Stimulated activated CD4-positive, alpha-beta T cell treated with anti-CD3 and anti-CD28 coated beads, Interleukin-15, amount 100 ng/mL, for 48 hours (primary cell): ENCODE measurements around the gene P3R3URF.

Experiments
- DNase-seq, 2 donors: peaks; one replicate each; pipeline ENCODE4 v3.0.0-alpha.2; 2020; ENCODE audit warnings: low read depth in 2 of 2

The P3R3URF gene

DNA sequence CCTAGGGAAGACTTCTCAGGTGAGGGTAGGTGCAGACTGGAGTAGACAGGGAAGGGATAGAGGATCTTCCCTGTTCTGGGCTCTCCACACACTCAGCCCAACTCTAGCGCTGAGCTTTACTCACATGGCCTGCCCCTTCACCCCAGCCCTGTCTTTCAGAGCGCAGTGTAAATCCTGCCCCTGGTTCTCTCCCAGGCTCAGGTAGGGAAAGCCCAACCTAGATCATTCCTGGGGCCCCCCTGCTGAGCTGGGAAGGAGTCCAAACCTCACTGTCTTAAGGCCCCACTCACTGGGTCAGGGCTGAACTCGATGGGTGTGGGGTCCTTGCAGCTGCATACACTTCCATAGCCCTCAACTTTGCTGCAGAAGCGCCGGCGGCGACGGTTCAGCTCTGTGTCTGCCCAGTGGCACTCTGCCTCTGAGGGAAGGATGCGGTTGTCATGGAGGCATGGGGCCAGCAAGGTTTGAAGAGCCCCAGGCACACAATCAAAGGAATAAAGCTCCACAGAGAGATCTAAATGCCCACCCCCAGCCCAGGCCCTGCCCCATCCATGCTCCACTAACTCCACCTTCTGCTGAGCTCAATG lies 17.8 kb upstream of the P3R3URF start:
- no peak for DNase-seq

DNA sequence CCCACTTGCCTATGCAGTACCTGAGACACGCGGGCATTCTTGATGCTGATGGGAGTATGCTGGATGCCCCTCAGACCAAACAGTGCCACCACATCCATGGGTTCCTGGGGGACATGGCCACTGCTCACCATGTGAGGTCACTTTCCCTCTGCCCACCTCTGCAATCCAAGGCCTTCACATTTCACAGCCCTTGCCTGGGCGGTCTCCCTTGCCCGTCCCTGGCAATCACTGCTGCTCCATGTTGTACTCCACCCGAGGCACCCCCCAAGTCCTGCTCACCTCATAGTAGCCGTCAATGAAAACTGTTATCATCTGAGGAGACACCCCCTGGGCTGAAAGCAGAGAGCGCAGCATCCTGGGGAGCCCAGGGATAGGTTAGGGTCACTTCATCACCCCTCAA lies 17.0 kb upstream of the P3R3URF start:
- no peak for DNase-seq

DNA sequence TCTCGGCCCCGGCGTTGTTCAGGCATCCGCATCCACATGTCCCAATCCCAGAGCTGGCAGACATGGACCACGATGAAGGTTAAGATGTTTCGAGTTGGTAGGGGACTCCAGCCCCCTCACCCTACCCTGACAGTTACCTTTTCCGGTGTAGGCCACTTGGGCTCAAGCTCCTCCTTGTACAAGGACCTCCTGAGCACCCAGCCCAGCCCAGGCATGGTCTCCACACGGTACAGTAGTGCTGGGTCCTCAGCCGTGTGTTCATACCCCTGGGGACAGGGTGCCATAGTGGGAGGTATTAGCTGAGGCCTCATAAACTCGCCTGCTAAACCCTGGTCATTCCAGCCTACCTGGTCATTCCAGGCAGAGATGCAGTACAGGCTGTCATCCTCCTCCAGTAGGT lies 15.9 kb upstream of the P3R3URF start:
- no peak for DNase-seq

DNA sequence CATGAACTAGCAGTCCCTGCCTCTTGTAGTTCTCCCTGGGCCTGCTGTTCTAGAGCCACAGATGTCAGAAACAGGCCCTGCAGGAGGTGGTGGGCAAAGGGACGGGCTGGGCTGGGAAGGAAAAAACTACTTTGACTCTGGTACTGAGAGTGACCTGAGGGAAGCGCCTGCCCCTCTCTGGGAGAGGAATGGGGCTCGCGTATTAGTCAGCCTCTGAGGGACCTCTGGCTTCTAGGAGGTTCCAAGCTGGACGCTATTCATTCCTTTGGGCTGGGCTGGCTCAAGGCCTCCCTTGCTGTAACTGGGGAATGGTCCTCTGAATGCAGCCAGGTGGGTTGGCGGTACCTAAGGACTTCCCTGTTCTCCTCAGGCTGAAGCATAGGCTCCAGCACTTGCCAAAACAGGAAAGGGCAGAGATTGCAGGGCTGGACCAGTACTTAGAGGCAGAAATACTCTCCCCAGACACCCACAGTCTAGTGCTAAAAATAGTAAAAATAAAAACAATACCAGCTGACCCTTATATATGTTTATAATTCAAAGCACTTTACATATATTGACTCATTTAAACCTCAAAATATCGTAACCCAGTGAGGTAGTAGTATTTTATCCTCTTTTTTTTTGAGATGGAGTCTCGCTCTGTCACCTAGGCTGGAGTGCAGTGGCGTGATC lies 14.9 kb upstream of the P3R3URF start:
- no peak for DNase-seq

DNA sequence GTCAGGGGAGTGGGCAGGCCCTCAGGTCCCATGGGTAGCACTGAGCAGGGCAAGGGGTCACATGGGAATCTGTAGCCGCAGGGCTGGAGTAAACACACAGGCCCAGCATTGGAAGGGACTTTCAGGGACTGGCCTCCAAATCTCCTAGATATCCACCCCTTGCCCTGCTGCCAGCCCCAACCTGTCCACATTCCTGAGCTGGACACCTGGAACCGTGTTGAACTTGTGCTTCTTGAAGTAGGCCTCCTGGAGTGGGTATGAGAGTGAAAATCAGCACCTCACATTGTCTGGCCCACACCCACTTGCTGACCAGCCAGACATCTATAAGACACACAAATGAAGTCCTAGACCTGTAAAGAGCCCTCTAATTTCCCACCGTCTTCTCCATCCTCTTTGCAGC lies 14.3 kb upstream of the P3R3URF start:
- DNase-seq = no peak

DNA sequence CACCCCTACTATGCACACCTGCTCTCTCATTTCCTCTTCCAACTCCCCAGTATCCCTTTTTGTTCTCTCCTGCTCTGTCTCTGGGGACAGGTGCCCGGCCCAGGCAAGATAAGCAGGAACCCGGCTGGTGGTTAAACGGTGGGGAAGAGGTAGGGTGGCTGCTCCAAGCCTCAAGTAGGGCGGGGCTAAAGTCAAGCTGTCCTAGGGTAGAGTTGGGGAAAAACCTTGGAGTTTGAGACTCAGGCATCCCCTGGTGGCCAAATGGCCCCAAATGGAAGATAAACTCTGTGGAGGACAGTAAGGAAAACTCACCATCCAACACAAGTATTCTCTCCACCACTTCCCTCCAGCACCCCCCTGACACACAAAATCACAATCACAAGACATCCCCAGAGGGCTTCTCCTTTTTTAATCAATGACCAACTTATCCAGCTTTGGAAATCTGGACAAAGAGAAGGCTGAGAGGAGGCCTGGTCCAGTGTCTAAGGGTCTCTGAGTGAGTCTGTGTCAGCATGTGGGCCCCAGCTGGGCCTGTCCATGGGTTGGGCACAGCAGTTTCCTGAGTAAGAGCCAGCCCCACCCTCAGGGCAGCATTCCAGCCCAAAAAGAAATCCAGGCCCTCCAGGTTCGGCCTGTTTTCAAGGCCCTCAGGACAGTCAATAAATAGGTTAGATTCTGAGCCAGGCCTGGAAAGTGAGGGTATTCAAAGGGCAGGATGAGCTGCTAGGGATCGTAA lies 12.2 kb upstream of the P3R3URF start:
- no peak for DNase-seq

DNA sequence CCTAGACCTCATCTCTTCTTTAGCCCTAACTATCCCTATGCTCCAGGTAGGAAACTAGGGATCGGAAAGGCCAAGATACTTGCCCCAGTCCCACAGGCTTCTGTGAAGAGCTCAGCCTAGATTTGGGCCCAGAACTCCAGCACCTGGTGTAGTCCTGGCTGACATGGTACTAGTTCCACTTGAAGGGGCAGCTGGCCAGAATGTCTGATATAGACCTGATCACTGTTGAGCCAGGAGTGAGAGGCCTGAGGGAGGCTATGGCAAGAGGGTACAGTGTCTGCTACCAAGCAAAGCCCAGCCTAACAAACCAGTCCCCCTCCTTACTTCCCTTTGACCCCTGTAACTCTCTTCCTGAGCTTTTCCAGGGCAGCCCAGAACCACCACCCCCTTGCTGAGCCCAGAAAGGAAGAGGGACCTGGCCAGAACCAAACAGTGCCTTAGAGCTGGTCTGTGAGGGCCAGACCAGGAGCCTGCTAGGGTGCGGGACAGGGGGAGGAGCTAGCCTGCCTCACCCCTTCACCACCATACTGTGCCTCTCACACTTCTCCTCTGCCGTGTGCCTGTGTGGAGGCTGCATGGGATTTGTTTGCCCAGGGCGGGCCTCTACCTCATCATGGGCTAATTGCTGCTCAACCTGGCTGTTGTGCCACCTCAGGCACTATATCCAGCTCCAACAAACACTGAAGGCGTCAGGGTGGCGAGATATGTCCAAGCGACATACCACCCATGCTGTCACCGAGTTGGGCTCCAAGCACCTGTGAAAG lies 11.0 kb upstream of the P3R3URF start:
- no peak for DNase-seq

DNA sequence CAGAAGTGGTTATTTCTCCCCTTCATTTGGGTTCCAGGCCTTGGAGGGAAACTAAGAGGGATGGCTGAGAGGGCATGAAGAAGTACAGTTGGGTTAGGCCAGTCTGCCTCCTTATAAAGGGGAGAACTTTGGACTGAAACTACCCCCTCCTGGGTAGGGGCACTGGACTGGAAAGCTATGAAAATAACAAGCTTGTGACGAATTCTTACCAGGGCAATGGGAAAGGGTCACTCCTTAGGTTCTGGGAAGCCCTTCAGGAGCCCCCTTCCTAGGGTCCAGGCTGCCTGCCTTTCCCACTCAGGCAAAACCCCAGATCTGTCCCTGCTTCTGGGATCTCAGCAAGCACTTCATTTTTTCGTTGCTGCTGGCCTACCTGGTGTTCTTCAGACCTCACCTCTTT lies 9.8 kb upstream of the P3R3URF start:
- DNase-seq = no peak

DNA sequence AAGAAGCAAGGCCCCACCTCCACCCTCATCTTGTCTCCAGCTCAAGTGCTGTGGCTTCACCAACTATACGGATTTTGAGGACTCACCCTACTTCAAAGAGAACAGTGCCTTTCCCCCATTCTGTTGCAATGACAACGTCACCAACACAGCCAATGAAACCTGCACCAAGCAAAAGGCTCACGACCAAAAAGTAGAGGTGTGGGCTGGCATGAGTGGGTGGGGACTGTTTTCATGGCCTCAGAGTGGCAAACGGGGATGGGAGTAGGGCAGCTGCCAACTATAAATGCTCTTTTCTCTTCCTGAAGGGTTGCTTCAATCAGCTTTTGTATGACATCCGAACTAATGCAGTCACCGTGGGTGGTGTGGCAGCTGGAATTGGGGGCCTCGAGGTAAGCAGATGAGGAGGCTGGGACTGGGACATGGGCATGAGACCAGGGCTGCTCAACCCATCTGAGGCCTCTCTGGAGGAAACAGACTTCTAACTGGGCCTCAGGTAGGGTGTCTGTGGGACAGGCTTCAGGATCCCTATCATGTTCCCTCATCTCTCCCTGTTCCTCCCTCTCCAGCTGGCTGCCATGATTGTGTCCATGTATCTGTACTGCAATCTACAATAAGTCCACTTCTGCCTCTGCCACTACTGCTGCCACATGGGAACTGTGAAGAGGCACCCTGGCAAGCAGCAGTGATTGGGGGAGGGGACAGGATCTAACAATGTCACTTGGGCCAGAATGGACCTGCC lies 8.8 kb upstream of the P3R3URF start:
- peak; percentile 57 to 59 for DNase-seq

DNA sequence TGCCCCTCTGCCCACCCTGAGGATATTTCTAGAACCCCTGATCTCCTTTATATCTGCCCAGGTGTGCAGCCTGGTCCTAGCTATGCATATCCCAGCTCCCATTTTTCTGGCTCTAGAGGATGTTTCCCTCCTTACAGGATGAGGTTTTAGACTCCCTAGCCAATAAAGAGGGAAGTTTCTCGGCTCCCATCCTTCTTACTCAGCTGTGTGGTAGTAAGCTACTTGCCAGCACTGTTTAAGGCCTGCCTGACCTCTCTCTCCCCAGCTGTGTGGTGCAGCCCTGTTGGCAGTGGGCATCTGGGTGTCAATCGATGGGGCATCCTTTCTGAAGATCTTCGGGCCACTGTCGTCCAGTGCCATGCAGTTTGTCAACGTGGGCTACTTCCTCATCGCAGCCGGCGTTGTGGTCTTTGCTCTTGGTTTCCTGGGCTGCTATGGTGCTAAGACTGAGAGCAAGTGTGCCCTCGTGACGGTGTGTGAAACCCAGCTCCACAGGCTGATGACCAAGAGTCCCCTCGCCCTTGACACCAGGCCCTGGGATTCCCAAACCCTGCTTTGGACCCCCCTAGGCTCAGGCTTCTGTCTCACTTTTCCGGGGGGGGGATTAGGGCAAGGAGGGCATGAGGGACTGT lies 7.8 kb upstream of the P3R3URF start:
- DNase-seq = no peak

DNA sequence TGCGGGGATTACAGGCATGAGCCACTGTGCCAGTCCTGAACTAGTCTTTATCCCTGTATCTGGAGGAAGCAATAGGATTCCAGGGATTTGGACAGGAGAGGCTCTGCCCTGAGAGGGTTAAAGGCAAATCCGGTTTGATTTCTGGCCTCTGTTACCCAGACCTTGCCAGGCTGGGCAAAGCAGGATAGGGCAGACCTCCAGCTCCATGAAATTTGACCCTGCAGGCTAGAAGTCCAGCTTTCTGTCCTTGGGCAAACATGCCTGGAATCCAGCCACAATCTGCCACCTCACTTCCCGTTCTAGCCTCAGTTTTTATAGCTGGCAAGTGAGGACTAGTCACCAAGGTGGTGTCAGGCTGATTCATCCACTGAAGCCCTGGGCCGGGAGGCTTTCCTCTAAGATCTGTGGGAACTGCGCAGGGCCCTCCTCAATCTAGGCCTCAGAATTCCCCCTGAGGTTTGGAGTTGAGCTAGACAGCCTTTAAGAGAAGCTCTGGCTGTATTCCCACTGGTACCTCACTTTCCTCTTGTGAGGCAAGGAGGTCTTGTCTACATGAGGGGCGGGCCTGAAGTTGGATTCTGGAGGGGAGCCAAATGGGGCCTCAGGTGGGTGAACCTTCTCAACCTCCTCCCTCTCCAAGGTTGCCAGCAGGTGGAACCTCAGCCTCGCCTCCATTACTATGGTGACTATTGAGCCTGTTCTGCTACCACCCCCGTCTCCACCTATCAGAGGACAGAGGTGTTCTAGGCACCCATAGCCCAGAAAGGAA lies 7.0 kb upstream of the P3R3URF start:
- no peak for DNase-seq

DNA sequence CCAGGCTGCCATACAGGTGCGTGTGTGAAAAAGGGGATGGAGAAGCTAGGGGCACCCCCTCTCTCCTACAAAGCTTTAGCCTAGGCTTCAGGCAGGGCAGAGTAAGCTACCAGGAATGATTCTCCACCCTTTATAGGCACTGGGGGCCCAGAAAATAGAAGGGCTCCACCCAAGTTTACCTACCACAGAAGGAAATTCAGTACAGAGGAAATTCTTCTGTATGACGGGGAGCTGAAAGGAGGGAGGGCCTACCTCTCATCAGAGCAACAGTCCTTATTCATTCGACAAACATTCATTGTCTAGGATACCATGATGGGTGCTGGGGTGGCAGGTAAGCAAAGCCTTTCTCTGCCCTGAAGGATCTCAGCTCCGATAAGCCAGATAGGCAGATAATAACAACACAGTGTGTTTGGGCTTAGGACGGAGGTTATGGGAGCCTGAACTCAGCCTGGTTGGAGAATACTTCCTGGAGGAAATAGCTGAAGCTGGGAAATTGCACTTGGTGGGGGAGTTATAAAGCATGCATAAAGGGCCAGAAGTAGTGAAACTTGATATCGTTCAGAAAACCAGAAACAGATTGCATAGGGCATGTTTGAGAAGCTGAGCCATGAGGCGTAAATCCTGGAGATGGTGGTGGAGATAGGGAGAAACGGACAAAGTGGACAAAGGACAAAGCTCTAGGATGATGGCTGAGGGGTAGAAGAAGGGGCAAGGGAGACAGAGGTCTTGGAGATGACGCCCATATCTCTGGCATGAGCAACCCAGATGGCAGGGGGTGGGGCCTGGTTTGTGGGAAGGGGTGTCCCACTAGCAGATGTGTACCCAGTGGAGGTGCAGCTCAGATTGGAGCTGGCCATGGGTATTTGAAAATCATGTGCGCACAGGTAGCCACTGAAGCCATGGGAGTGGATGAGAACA lies 5.3 kb upstream of the P3R3URF start:
- no peak for DNase-seq

DNA sequence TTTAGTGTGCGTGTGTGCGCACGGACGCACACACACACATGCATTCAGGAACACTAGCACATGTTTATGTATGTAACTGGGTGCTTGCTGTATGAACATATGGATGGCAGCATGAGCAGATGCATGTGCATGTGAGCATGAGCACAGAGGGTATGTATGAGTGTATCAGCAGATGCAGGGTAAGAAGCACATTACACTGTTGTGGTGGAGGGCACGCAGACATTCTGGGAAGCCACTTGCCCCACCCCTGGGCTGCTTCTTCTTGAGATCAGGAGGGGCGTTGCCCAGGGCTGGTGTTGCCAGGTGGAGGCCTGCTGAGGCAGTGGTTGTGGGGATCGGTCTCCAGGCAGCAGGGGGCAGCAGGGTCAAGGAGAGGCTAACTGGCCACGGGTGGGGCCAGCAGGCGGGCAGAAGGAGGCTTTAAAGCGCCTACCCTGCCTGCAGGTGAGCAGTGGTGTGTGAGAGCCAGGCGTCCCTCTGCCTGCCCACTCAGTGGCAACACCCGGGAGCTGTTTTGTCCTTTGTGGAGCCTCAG lies 3.9 kb upstream of the P3R3URF start:
- DNase-seq = no peak

DNA sequence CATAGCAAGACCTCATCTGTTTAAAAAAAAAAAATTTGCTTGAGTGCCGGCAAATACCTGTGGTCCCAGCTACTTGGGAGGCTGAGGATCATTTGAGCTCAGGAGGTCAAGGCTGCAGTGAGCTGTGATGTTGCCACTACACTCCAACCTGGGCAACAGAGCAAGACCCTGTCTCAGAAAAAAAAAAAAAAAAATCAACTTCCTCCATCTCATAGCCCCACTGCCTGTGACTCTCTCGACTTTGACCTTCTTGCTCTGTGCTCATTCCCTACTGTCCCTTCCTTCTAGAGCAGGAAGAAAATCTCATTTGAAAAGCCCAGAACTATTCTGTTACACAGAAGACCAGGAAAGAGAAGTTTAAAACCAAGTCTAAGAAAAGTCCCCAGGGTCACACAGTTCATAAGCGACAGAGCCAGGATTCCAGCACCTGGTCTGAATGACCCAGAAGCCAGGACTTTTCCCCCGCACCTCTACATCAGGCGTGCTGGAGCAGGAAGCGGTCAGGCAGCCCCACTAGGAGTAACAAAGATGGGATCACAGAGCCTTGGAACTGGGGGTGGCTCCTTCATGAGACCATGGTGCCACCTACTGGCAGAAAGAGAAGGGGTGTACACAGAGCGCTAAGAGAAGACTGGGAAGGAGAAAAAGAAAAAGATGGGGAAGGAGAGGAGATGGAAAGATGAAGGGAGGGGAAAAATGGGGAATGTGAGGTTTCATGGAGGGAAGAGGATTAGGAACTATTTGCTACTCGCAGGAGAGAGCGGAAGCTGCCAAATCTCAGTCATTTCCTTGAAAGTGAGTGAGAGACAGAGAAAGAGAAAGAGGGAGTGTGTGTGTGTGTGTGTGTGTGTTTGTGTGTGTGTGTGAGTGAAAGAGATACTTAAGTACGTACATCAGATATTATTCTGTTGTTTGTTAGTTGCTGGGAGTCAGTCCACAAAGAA lies 3.1 kb upstream of the P3R3URF start:
- peak in 1 of 2 donors; percentile 51 for DNase-seq

DNA sequence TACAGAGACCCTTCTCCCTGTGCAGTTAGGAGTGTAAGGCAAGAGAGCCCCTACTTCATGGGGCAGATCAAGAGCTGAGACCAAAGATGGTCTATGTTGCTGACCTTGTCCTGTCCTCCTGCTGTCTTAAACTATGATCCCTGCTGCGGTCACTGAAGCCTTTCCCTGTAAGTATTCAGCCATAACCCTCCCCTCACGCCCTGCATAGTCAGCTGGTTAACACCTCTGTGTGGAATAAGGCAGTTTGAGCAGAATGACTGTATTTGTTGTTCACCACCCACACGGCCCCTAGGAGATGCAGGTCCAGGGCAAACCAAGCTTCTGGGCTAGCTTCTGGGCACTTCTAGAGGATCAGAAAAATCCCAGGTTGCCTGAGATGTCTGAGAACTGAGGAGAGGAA lies 1.0 kb downstream of the P3R3URF start:
- no peak for DNase-seq

DNA sequence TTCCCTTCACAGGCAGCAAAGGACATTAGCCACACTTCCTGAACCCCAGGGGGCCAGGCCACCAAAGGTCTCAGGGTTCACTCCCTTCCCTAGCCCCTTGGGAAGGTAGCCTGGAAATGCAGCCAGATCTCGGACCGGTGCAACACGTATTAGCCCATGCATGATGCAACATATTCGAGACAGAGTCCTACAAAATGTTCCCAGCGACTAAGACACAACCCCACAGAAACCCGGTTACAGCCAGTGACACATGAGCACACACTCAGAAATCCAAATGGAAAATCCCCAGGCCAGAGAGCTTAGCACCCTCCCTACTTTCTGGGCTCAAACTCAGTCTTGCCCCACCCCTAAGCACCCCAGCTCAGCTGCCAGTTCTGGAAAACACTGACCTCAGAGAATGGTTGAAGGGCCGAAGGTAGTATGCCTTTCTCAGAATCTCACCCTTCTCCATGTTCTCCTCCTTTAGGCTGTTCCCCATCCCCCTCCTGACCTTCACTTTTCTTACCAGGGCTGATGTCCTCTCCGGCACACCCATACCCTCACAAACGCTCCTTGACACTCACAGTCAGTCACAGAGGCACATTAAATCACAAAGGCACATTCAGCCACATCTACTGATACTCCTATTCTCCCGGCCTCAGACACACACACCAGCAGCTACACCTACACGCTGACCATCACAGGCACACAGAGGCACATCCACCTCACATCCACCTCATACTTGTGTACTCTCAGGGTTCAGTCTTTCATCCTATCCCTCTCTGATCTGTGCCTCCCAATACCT lies 1.6 kb downstream of the P3R3URF start, which contains the start of gene TSPAN1:
TSS of gene TSPAN1 (plus strand) at position 640 of the 784 bp plus-strand sequence. CDS start 6,021 bp downstream, outside the sequence.
- DNase-seq = no peak

DNA sequence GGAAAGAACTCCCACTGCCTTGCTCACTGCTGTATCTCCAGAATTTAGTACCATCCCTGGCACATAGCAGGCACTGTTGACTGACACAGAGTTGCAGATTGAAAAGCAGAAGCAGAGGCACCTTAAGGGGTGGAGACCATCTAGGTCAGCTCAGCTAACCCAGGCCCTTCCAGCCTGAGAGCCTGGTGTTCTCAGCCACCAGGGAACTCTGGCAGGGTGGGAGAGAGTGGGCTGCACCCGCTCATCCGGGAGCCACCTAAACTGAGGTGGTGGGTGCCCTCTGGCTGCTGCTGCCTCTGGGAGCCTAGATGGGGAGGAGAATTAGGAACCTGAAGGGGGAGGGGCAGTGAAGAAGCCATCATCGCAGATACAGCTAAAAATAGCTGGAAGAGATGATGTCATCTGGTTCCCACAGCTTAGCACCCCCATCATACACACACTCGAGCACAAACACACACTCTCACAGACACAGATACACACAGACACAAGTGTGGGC lies 2.9 kb downstream of the P3R3URF start:
- DNase-seq = no peak
